Pulmonary artery endothelial cell (primary cell): ENCODE results near the gene CSMD2. TPM values are rescaled to one million over a fixed set of nuclear protein-coding genes. Genes with fewer than 3 reads are reported as not detected.

Experiments used
- DNase-seq: peaks from one replicate; pipeline ENCODE4 v3.0.0-alpha.2; 2011; ENCODE audit warnings: low read depth, low spot score
- total RNA-seq: library from RNA; depleted of rRNA; stranded (reverse); fragments of >200 nt; gene quantifications from 2 replicates; pipeline ENCODE4 v1.2.3, GENCODE V29; 2014

CSMD2 gene
- total RNA-seq, 1 donor from 2014 or later = under 0.01 TPM

DNA sequence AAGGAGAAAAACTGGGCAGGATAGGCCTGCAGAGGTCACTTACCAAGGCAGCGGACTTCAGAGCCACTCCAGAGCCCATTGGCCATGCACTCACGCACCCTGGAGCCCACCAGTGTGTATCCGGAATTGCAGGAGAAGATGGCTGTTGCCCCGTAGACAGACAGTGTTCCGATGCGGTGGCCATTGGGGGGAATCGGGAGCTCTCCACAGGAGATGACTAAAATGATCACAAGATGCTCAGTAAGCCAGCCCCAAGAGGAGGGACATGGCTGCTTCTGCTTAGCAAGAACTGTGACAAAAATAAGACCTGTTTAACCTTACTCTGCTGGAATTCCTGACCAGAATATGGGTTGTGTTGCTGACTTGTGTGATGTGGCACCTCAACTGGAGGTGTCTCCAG lies 595.7 kb downstream of the CSMD2 start:
- DNase-seq = no peak

GRCh38 chr1:33563699-33564098 lies 601.3 kb downstream of the CSMD2 start:
- no peak for DNase-seq

DNA sequence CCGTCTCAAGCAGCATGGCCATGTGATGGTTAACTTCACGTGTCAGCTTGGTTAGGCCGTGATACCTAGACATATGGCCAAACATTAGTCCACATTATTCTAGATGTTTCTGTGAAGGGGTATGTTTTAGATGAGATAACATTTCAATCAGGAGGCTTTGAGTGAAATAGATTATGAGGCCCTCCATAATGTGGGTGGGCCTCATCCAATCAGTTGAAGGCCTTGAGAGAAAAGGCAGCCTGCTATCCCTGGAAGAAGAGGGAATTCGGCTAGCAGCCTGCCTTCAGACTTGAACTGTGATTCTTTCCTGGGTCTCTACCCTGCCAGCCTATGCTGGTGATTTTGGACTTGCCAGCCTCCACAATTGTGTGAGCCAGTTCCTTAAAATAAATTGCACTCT lies 602.5 kb downstream of the CSMD2 start:
- no peak for DNase-seq

DNA sequence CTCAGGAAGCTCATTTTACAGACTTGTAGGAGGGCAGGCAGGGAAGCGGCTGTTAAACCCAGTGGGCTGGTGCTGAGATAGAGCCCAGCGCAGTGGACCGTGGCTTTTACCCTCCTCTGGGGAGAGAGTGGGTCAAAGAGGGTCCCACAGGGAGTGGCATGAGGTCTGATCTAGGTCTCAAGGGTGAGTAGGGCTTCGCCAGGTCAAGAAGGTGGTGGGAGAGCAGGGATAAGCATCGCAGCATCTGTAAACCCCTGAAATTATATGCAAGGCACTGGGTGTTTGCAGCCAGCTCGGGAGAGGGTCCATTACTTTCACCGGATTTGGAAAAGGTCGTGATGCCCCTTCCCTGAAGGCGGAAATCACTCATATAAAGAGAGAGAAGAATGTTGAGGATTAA lies 603.5 kb downstream of the CSMD2 start:
- no peak for DNase-seq

DNA sequence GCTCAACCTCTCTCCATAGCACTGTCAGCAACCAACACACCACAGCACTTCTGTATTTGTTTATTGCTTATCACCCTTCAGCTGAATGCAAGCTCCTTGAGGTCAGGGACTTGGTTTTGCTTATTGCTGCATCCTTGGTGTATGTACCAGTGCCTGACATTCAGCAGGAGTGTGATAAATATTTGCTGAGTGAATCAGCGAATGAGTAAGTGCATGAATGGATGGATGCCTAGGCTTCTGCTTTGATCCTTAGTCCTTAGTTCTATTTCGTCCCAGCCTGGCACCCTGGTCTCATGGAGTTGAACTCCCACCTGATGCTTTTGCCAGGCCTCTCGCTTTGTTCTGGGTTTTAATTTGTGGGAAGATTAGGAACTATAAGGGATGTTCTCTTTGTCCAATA lies 604.4 kb downstream of the CSMD2 start:
- no peak for DNase-seq

DNA sequence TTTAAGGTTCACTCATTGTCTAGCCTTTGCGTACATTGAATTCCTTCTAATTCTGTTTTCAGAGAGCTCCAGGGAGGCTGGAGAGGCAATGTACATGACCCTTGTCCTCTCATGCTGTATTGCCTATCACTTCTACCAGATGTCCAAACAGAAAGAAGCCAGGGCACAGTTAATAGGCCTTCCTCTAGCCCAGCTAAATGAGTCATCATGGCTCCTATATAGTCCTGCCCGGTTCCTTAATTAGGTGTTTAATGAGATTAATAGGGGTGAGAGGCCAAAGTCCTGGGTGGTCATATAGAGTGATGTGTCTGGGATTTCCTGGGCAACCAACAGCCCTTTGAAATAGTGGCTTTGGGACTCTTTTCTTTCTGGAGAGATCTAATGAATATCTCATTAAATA lies 616.3 kb downstream of the CSMD2 start:
- no peak for DNase-seq

DNA sequence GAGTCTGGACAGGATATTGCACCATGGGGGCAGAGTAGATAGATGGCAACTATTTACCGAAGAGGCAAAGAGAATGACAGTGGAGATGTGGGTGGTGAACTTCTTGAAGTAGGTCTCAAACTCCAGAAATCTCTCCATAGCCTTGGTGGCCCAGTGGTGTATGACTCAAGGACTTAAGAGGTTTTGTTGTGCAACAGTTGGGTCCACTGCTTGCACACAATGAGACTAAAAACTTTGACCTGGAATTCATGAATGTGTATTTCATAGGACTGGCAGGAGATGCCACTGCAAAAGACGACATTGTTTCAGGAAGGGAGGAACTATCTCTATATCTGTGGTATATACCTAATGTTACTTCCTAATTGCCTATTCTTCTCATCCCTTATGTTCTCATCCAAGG lies 616.7 kb downstream of the CSMD2 start:
- DNase-seq = no peak

- DNase-seq = no peak
These were observed 617.5 kb downstream of the CSMD2 start for GRCh38 chr1:33547576-33547975.

- DNase-seq = no peak
These were observed 623.1 kb downstream of the CSMD2 start for GRCh38 chr1:33541966-33542365.

DNA sequence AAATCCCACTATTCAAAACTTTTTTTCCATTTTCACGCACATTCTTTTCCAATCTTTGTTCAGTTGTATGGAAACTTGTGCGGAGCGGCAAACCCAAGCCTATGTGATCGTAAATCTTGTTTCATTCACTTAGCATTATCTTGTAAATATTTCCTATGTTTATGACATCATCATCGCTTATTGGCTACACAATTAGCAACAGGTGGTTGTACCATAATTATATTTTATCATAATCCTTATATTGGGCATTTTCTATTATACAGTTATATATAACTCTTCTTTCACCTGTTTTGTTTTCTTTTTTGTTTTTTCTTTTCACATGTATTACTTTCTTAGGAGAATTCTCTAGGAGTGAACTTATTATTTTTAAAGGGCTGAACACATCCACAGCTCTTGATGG lies 627.1 kb downstream of the CSMD2 start:
- DNase-seq = no peak

- DNase-seq = no peak
These were observed 629.7 kb downstream of the CSMD2 start for GRCh38 chr1:33535334-33535733.

GRCh38 chr1:33532936-33533335 lies 632.1 kb downstream of the CSMD2 start:
- DNase-seq = no peak

DNA sequence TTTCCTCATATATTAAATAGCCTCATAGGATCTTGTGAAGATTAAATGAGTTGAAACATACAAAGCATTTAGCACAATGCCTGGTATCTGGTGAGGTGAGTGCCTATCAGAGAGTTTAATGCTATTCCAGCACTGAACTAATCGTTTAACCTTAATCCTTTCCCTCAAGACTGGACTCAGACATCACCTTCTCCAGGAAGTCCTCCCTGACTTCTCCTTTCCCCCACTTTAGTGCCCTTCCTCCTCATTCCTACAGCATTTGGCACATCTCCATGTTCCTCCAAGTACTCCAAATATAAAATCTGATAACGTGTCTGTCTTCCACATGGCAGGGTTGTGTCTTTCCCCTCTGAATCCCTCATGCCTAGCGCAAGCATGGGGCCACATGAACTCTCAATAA lies 632.8 kb downstream of the CSMD2 start:
- DNase-seq = no peak

GRCh38 chr1:33529957-33530356 lies 635.1 kb downstream of the CSMD2 start:
- DNase-seq = no peak

DNA sequence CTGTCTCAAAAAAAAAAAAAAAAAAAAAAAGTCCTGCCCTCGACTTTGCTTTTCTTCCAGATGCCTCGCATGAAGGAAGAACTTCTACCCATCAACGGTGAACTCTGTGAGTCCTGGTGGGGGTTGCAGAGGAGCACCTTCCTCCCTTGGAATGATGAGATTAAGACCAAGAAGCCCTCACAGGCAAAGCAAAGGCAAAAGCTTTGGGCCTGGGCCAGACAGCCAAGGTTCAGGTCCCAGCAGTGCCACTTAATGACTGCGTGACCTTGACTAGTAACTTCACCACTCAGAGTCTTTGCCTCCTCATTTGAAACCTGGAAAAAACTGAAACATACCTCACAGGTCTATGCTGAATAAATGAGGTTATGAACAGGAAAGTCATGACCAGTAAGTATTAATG lies 637.1 kb downstream of the CSMD2 start:
- no peak for DNase-seq

DNA sequence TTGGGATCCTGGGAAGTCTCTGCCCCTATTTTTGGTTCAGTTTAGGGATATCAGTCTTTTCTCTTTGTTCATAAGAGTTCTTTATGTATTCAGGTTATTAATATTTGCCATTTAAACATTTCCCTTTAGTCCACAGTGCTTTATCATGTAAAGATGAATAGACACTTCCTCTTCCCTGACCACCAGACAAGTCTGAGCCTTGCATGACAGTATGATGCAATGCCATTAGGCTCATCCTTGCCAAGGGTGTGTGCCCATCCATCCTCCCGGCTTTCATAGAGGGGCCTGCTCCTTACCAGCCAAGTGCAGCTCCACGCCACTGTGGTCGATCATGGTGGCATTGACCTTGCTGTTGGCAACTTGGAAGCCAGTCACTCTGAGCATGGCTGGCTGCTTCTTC lies 640.4 kb downstream of the CSMD2 start:
- no peak for DNase-seq

GRCh38 chr1:33519240-33519884 lies 645.7 kb downstream of the CSMD2 start:
- no peak for DNase-seq

GRCh38 chr1:33517596-33518250 lies 647.3 kb downstream of the CSMD2 start:
- DNase-seq = no peak

DNA sequence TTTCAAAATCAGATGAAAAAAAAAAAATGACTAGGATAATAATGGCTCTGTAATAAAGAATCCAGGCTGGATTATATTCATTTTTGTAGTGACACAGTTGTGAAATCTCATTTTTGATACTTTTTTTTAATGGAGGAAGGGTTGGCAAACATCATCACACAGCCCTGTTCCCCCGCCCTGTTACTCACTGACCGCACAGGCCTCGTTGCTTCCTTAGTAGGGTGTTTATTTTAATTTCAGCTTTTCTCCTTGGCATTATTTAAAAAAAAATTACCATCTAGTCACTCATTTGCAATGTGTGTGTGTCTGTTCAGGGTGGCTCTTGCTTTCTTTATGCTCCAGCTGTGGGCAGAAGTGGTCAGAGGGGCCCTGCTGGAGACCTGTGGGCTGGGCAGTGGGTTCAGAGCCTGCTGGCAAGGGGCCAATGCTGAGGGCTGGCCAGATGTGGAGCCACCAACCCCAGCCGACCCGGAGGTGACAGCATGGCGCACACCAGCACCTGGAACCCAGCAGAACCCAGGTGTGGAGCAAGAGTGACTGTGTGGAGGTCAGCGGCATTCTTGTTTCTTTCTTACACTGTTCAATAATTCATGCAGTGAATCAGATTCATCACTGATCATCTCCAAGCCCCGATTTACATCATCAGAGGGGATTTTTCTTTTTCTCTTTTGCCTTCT lies 648.0 kb downstream of the CSMD2 start:
- DNase-seq = no peak

DNA sequence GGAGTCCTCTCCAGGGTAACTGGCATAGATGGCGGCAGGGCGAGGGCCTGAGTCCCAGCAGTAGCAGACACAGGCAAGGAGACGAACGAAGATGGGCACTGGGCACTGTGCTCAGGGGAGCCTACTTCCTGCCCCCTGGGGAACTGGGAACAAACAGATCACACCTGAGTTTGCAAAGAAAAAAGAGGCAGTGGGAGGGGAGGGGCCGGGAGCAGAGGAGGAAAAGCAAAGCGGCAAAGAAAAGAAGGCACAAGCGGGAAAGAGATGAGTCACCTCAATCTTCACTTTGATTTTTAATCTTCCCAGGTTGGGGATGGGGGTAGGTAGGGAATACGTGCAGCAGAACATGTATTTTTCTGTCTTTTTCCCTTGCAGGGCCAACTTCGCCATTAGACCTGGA lies 648.6 kb downstream of the CSMD2 start:
- no peak for DNase-seq

DNA sequence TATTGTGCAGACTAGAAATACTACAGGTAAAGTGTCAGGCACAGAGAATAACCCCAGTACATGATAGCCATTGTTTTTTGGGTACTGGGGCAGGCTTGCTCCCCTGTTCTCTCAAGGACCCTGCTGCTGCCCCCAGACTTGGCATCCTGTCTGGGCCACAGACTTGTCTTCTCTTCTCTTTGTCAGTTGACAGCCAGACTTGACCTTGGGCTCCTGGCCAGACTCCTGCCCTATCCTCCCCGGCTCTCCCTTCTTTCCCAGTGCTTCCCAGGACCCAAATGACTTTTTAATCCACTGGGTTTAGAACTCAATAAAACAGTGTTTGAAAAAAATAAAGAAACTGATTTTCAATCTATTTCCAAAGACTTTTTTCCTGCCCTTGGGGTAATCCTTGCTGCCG lies 649.4 kb downstream of the CSMD2 start:
- DNase-seq = no peak

DNA sequence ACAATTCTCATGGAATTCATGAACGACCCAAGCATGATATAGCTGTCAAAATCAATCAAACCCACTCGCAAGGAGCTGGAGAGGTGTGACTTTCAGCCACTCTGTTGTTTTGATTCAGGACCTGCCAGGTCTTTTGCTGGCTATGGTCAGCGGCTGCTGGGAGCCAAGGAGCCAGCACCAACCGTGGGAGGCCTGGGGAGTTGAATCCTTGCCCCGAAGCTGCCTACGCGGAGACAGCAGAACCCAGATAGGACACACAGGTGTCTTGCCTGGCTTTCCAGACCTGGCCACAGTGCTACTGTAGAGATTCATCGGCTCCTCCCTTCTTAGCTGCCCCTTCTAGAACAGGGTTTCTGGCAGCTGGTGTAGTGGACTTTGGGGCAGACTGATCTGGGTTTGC lies 649.9 kb downstream of the CSMD2 start:
- DNase-seq = no peak
